GM21619 (cell line): ENCODE results near the gene TRIM4.

Experiments used
- ATAC-seq: cut with Tn5 transposase; IDR thresholded peaks from one replicate; pipeline ENCODE4 v1.9.1; 2021; ENCODE audit not compliant: unreplicated experiment

TRIM4 gene

DNA sequence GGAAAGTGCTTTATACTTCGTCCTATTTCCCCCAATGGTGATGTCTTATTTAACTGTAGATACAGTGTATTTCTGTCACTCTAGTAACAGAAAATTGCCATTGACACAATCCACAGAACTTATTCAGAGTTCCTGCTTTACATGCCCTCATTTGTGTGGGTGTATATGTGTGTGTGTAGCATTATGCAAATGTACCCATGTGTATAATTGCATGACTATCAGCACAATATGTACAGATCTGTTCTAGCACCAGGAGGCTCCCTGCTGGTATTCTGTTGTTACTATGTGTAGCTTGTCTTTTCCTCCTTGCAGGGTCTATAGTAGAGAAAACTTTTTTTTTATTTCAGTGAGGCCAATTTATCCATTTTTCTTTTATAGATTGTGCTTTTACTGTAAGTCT, 75.0 kb downstream of the TRIM4 start:
- no peak for ATAC-seq

DNA sequence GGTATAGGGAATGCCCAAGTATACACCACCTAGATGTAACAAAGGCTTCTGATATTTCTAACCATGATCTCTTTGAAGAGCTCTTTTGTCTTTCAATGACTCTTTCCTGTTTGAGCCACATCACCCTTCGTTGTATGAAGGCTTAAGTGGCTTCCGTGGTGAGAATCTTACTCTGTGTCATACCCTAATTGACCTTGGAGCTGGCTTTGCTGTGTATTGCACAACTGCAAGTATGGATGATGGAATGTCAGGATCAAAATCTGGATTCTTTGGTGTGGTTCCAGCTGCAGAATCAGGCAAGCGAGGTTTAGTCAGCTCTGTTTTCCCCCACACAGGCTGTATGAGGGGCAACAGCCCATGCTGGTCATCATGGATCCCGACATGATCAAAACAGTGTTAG, 75.5 kb downstream of the TRIM4 start:
- ATAC-seq = no peak

DNA sequence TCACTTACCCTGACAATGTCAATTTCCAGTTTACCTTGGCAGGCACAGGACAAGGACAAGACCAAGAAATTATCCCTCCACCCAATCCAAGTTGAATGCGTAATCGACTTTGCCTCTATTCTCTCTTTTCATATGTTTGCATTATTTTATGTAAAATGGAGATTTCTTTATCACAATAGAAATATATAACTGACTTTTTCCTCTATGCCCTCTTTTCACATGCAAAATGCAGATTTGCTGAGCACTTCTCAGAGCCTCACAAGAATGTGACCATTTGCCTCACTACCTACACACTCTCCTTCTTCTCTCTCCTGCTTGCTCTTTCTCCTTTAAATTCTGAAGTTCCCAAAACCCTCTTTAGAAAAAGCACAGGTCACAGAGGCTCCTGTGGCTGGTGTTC, 76.4 kb downstream of the TRIM4 start:
- no peak for ATAC-seq
